SK-N-SH treated with all-trans-retinoic acid at 6 μM for 48 hours (cell line): ENCODE data around the gene LYRM4.

Experiments used
- ZNF8 ChIP-seq: fragments of 450-650 bp; formaldehyde crosslinking; IDR thresholded peaks from 2 replicates; pipeline ENCODE4 v1.5.0; 2020; ENCODE audit warnings: mild to moderate bottlenecking, moderate library complexity
- TF ChIP-seq, protein P1 (sequence below): fragments of 250-450 bp; sonication (Bioruptor Pico); IDR thresholded peaks from 2 replicates; pipeline ENCODE4 v1.8.0; 2020; ENCODE audit warnings: mild to moderate bottlenecking, moderate library complexity, borderline replicate concordance

DNA sequence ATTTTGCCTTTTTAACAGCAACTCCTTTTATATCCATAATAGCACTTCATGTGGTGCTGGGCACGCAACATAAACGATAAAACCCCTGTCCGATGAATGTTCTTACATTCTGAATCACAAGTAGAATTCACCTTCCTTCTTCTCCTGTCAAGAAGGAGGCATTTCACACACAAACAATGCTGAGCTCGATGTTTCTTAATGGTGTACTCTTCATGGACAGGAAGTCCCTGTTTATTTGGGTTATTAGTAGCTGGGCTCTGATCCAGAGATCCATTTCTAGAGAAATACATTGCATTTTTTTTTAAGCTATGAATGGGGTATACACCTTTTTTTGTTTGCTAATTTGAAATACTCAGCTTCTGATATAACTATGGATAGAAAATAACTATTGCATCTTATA lies 93.2 kb downstream of the LYRM4 start:
- TF ChIP-seq ZNF8 = no peak
- TF ChIP-seq, protein P1, sequence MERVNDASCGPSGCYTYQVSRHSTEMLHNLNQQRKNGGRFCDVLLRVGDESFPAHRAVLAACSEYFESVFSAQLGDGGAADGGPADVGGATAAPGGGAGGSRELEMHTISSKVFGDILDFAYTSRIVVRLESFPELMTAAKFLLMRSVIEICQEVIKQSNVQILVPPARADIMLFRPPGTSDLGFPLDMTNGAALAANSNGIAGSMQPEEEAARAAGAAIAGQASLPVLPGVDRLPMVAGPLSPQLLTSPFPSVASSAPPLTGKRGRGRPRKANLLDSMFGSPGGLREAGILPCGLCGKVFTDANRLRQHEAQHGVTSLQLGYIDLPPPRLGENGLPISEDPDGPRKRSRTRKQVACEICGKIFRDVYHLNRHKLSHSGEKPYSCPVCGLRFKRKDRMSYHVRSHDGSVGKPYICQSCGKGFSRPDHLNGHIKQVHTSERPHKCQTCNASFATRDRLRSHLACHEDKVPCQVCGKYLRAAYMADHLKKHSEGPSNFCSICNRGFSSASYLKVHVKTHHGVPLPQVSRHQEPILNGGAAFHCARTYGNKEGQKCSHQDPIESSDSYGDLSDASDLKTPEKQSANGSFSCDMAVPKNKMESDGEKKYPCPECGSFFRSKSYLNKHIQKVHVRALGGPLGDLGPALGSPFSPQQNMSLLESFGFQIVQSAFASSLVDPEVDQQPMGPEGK (CRISPR knock-in tag) = no peak
